Kidney (tissue), 14 donors: ENCODE data around the gene YY2. TPM values are rescaled to one million over a fixed set of nuclear protein-coding genes. Genes with fewer than 3 reads are reported as not detected.
"Not testable (repeated sequence)": the region's sequence is repeated elsewhere in the genome, so short reads cannot be mapped to it uniquely, and the experiment has no call there.

Experiments
- DNase-seq, 5 donors: peaks; one replicate each; pipeline ENCODE4 v3.0.0-alpha.2; 2013 to 2020
- FAIRE-seq: peaks from 2 replicates; lab custom pipeline; 2012; peaks lifted over from hg19 to GRCh38; lab: Jason Lieb, UNC
- H3K27ac ChIP-seq, 2 donors: one replicate each; pipeline ENCODE4 v1.7.0; 2013; ENCODE audit warnings: low read depth in 2 of 2, low read length in 2 of 2, inconsistent platforms in 1 of 2
- H3K27me3 ChIP-seq: one replicate; pipeline ENCODE4 v1.7.1; 2013; ENCODE audit warnings: low read length, inconsistent platforms; ENCODE audit not compliant: control insufficient read depth, insufficient read depth
- H3K36me3 ChIP-seq, 3 donors: one replicate each; pipeline versions ENCODE4 v1.7.0 to v1.7.1; 2013; ENCODE audit warnings: low read length in 3 of 3, control low read depth in 1 of 3, inconsistent platforms in 1 of 3; ENCODE audit not compliant: insufficient read depth in 3 of 3, control insufficient read depth in 2 of 3
- H3K4me1 ChIP-seq, 3 donors: one replicate each; pipeline versions ENCODE4 v1.7.0 to v1.7.1; 2013; ENCODE audit warnings: low read length in 3 of 3, inconsistent platforms in 1 of 3, low read depth in 1 of 3; ENCODE audit not compliant: control insufficient read depth in 2 of 3, insufficient read depth in 2 of 3
- H3K4me3 ChIP-seq, 3 donors: one replicate each; pipeline versions ENCODE4 v1.7.0 to v1.8.1; 2013; ENCODE audit warnings: low read length in 3 of 3, control low read depth in 1 of 3, inconsistent platforms in 1 of 3
- H3K9ac ChIP-seq, 3 donors: one replicate each; pipeline versions ENCODE4 v1.7.0 to v1.7.1; 2013; ENCODE audit warnings: low read length in 3 of 3, control low read depth in 1 of 3, inconsistent platforms in 1 of 3
- H3K9me3 ChIP-seq, 3 donors: one replicate each; pipeline versions ENCODE4 v1.7.0 to v1.7.1; 2013; ENCODE audit warnings: low read length in 3 of 3, control low read depth in 1 of 3, inconsistent platforms in 1 of 3; ENCODE audit not compliant: control insufficient read depth in 2 of 3, insufficient read depth in 1 of 3
- intact Hi-C: fragments of 100-400 bp; cut with DNase I; formaldehyde crosslinking; loops from one replicate; pipeline ENCODE4 v1.11.1; 2022
- polyA plus RNA-seq: library from polyadenylated mRNA; stranded (reverse); fragments of 350-450 nt; fragmentation: Illumina TruSeq; extraction: RNeasy Lipid Tissue Mini Kit (QIAGEN cat#74804); gene quantifications from one replicate; pipeline ENCODE4 v1.2.3, GENCODE V29; 2014; ENCODE audit warnings: low read depth, low replicate concordance; ENCODE audit not compliant: insufficient read depth
- total RNA-seq: library from RNA; stranded (reverse); fragmentation: NEBNext Ultra II Directional; extraction: Animal tissue kit (Norgen Biotek cat#: 25700); gene quantifications from one replicate; pipeline ENCODE4 v1.2.1, GENCODE V29; 2021
- TF ChIP-seq, protein P1 (sequence below): IDR thresholded peaks from 3 replicates; pipeline ENCODE4 v1.5.1; 2012; ENCODE audit warnings: mild to moderate bottlenecking, moderate library complexity, borderline replicate concordance; ENCODE audit not compliant: insufficient read depth; ENCODE audit errors: extremely low read depth
- donor health status: control.
- donor health status: control.
- donor health status: control.
- donor health status: control.
- donor health status: control.
- donor health status: DM: yes; HTN: yes; CAD: no.
- donor health status: Normal renal cell carcinoma (clear cell type).

The YY2 gene
- total and polyA plus RNA-seq, 2 donors from 2014 or later = 0.58 to 2.3 TPM

DNA sequence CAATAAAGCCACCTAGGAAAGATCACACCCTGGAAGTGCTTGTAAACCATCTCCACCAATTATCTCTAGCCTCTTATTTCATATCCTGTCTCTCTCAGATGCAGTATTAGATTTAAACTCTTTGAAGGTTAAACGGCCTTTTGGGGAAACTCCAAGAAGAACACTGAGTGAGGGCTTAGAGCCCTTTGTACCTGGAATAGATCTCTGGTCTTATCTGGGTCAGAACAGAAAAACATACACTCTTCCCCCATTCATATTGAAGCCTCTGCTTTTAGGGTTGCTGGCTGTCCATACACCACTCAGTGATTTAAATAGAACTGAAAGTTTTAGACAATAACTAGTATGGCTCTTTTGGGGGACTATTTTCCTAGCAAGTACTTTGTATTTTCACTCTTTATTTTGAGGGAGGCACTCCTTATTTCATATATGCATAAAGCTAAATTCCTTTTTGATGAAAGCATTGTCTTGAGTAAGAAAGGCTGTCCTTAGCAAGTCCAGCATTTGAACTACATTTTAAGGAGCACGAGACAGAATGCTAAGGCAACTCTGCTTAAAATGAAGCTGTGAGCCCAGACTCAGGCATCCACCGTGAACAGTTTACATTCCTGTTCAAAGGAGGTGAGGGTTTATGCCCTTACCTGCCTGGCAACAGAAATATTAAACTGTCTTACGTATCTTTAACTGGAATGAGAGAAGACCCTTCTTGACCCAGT lies 17.4 kb downstream of the YY2 start:
- DNase-seq = no peak
- H3K36me3 ChIP-seq = no peaks in the 10 kb centered on the region
- H3K9me3 ChIP-seq = no peaks in the 10 kb centered on the region
- intact Hi-C loops = no loop called here
- no peak overlapping the region for H3K4me3 ChIP-seq
- no peak for FAIRE-seq
- H3K27ac ChIP-seq = no peak overlapping the region
- H3K9ac ChIP-seq = no peak overlapping the region
- TF ChIP-seq, protein P1, sequence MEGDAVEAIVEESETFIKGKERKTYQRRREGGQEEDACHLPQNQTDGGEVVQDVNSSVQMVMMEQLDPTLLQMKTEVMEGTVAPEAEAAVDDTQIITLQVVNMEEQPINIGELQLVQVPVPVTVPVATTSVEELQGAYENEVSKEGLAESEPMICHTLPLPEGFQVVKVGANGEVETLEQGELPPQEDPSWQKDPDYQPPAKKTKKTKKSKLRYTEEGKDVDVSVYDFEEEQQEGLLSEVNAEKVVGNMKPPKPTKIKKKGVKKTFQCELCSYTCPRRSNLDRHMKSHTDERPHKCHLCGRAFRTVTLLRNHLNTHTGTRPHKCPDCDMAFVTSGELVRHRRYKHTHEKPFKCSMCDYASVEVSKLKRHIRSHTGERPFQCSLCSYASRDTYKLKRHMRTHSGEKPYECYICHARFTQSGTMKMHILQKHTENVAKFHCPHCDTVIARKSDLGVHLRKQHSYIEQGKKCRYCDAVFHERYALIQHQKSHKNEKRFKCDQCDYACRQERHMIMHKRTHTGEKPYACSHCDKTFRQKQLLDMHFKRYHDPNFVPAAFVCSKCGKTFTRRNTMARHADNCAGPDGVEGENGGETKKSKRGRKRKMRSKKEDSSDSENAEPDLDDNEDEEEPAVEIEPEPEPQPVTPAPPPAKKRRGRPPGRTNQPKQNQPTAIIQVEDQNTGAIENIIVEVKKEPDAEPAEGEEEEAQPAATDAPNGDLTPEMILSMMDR = no peak
- no peaks in the 10 kb centered on the region for H3K27me3 ChIP-seq
- H3K4me1 ChIP-seq = no peaks in the 10 kb centered on the region

DNA sequence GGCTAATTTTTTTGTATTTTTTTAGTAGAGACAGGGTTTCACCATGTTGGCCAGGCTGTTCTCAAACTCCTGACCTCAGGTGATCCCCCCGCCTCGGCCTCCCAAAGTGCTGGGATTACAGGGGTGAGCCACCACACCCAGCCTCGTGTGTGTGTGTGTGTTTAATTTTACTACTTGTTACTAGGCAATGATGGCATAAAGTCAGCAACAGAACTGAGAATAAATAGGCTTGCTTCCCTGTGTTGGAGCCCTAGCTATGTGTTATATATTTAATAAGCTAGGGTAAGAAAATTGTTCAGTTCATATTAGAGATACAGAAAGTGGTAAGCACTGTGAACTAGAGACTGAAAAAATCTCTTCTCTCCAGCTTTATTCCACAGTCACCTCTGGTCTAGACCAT lies 18.4 kb downstream of the YY2 start:
- H3K4me1 ChIP-seq, DNase-seq, H3K27ac ChIP-seq, H3K27me3 ChIP-seq, H3K9ac ChIP-seq, H3K36me3 ChIP-seq, H3K4me3 ChIP-seq, H3K9me3 ChIP-seq, FAIRE-seq, intact Hi-C loops: not testable (repeated sequence)

DNA sequence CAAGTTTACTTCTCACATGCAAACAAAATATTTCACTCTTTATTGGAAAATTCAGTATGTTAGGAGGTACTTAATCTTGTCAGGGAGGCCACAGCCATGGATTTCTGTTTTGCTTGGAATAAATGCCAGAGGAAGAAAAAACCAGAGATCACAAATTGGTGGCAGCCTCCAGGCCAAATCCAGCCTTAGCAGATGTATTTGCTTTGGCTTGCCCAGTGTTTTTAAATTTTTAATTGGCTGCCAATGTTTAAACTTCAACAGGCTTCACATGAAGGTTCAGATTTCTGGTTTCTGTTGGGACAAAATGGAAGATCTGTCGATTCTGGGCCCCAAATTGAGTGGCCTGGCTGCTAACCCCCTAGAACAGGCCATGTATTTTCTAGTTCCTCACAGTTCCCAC lies 19.2 kb downstream of the YY2 start:
- TF ChIP-seq, protein P1 = no peak
- no peak for FAIRE-seq
- intact Hi-C loops = no loop called here

DNA sequence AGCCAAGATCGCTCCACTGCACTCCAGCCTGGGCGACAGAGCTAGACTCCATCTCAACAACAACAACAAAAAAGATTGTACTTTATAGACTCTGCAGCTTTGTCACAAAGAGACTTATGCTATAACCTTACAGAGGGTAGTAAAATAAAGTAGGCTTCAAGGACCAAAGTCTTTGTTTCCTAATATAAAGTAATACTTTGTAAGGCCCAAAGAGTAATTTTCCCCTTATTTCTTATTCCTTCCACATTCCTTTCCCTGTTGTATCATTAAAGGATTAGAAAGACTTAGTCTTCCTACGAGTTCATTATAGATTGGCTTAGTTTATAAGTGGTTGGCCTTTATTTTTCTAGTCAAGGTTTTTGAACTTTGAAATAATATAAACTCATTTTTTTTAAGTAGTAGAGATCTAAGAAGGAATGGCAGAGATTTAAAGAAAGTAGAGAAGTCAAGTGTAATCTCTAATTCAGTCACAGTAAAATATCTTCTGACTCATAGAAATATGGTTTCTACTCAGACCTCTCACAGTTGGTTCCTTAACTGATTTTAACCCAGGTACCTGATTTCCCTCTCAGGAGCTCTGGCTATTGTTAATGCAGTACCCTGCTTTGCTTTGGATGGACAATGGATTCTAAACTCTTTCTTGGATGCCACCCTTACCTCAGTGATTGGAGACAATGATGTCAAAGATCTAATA lies 26.2 kb downstream of the YY2 start:
- no peaks in the 10 kb centered on the region for H3K9me3 ChIP-seq
- H3K4me3 ChIP-seq = no peak overlapping the region
- no peaks in the 10 kb centered on the region for H3K36me3 ChIP-seq
- TF ChIP-seq, protein P1 = no peak
- FAIRE-seq = no peak
- intact Hi-C loops = no loop called here
- H3K27me3 ChIP-seq = no peaks in the 10 kb centered on the region
- H3K9ac ChIP-seq = no peak overlapping the region
- no peak for DNase-seq
- H3K4me1 ChIP-seq = peaks cover 0 to 3% (median 0%) of the 10 kb centered on the region in 3 donors
- H3K27ac ChIP-seq = no peak overlapping the region

More for the DNA sequence above, 19.2 kb downstream of the YY2 start:
- Histone ChIP-seq H3K27me3 (no peaks in the 10 kb centered on the region), H3K27ac (no peak overlapping the region), H3K4me1 (no peaks in the 10 kb centered on the region), H3K36me3 (no peaks in the 10 kb centered on the region), H3K9me3 (no peaks in the 10 kb centered on the region), H3K9ac (no peak overlapping the region), H3K4me3 (no peak overlapping the region)
- no peak for DNase-seq
